Neutrophil (primary cell): ENCODE data around the gene VAPA.
"Not testable (repeated sequence)": the region's sequence is repeated elsewhere in the genome, so short reads cannot be mapped to it uniquely, and the experiment has no call there.

Experiments used
- H3K27ac ChIP-seq: fragments of 200-600 bp; sonication (generic); 2 replicates; pipeline ENCODE4 v1.5.1; 2016; ENCODE audit warnings: mild to moderate bottlenecking, moderate library complexity
- H3K27me3 ChIP-seq: fragments of 200-600 bp; sonication (generic); 2 replicates; pipeline ENCODE4 v1.6.0; 2016; ENCODE audit warnings: mild to moderate bottlenecking
- H3K36me3 ChIP-seq: fragments of 200-600 bp; sonication (generic); 2 replicates; pipeline ENCODE4 v1.5.1; 2017
- H3K4me1 ChIP-seq, 2 experiments: fragments of 200-600 bp in 1 of 2; sonication (generic) in 1 of 2; 1 replicate in 1 of 2; 2 replicates in 1 of 2; pipeline versions ENCODE4 v1.5.1 to v1.6.1; 2013 to 2016; ENCODE audit warnings: low read depth in 1 of 2, low read length in 1 of 2, mild to moderate bottlenecking in 1 of 2, moderate library complexity in 1 of 2; ENCODE audit not compliant: control insufficient read depth in 1 of 2, insufficient read depth in 1 of 2
- H3K4me3 ChIP-seq, 2 experiments: fragments of 200-600 bp in 1 of 2; sonication (generic) in 1 of 2; 1 replicate in 1 of 2; 2 replicates in 1 of 2; pipeline ENCODE4 v1.5.1; 2013 to 2016; ENCODE audit warnings: low read depth in 1 of 2, low read length in 1 of 2, mild to moderate bottlenecking in 1 of 2, moderate library complexity in 1 of 2
- H3K9me3 ChIP-seq: fragments of 200-600 bp; sonication (generic); 2 replicates; pipeline ENCODE4 v1.5.1; 2016
- TF ChIP-seq, protein P1 (sequence below): fragments of 200-600 bp; sonication (generic); IDR thresholded peaks from 2 replicates; pipeline ENCODE4 v1.5.1; 2016; ENCODE audit warnings: antibody characterized with exemption

VAPA gene

DNA sequence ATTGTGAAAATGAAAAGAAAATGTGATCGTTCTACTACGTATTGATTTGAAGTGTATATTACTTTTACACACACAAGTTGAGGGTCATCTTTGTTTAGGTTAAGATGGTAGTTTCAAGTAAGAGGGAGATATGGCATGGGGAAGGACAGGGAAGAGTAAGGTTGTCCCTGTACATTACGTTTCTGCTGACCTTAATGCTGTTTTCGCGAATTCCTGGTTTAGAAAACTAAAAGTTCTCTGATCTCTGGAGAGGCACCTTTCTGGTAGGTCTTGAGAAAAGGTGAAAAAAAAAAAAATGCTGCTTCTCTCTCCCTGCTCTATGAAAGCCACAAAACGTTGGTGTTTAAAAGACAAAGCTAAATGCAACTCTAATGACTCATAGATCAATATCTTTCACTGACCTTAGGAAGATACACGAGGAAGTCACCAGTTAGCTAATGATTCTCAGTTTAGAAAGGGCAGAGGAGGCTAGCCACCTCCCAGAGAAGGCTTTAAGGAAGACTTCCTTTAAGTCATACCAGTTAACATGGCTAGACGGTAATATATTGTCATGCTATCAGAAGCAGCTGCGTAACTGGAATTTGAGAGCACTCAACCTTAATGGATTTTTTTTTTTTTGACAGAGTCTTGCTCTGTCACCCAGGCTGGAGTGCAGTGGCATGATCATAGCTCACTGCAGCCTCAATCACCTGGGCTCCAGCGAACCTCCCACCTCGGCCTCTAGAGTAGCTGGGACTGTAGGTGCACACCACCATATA, 14.8 kb upstream of the VAPA start:
- no peaks in the 10 kb centered on the region for H3K36me3 ChIP-seq
- no peaks in the 10 kb centered on the region for H3K9me3 ChIP-seq
- no peaks in the 10 kb centered on the region for H3K27me3 ChIP-seq
- no peaks in the 10 kb centered on the region for H3K4me1 ChIP-seq
- no peak overlapping the region for H3K4me3 ChIP-seq
- TF ChIP-seq, protein P1, sequence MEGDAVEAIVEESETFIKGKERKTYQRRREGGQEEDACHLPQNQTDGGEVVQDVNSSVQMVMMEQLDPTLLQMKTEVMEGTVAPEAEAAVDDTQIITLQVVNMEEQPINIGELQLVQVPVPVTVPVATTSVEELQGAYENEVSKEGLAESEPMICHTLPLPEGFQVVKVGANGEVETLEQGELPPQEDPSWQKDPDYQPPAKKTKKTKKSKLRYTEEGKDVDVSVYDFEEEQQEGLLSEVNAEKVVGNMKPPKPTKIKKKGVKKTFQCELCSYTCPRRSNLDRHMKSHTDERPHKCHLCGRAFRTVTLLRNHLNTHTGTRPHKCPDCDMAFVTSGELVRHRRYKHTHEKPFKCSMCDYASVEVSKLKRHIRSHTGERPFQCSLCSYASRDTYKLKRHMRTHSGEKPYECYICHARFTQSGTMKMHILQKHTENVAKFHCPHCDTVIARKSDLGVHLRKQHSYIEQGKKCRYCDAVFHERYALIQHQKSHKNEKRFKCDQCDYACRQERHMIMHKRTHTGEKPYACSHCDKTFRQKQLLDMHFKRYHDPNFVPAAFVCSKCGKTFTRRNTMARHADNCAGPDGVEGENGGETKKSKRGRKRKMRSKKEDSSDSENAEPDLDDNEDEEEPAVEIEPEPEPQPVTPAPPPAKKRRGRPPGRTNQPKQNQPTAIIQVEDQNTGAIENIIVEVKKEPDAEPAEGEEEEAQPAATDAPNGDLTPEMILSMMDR: no peak
- H3K27ac ChIP-seq: no peak overlapping the region

DNA sequence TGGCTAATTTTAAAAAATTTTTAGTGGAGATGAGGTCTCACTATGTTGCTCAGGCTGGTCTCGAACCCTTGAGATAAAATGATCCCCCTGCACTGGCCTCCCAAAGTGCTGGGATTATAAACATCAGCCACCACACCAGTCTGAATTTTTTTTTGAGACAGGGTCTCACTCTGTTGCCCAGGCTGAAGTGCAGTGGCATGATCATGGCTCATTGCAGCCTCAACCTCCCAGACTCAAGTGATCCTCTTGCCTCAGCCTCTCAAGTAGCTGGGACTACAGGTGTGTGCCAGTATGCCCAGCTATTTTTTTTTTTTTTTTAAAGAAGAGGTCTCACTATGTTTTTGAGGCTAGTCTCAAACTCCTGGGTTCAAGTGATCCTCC, 14.3 kb upstream of the VAPA start:
- not testable (repeated sequence) for H3K27ac ChIP-seq, H3K4me3 ChIP-seq, H3K27me3 ChIP-seq, H3K36me3 ChIP-seq, H3K4me1 ChIP-seq, H3K9me3 ChIP-seq

DNA sequence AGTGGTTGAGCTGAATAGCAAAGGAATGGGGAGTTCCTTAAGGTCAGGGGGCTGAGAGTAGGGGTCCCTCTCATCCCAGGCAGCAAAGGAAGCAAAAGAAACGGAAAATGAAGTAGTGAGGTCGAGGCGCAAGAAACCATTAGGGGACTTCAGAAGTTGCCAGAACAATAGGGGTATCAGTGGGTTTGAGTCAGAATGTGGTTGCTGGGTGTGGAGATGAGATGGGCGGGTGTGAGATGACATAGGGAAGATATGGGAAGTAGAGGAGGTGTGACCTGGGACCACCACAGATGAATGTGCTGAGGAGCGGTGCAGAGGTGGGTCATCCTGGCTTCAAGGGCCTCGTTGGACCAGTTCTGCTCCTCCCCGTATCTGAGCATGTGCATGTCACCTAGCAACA, 13.1 kb upstream of the VAPA start:
- H3K4me3 ChIP-seq: no peak overlapping the region
- H3K4me1 ChIP-seq: peaks cover 8 to 11% of the 10 kb centered on the region in 2 experiments
- H3K27ac ChIP-seq: no peak overlapping the region
- H3K27me3 ChIP-seq: no peaks in the 10 kb centered on the region
- TF ChIP-seq, protein P1: no peak
- no peaks in the 10 kb centered on the region for H3K36me3 ChIP-seq
- no peaks in the 10 kb centered on the region for H3K9me3 ChIP-seq

DNA sequence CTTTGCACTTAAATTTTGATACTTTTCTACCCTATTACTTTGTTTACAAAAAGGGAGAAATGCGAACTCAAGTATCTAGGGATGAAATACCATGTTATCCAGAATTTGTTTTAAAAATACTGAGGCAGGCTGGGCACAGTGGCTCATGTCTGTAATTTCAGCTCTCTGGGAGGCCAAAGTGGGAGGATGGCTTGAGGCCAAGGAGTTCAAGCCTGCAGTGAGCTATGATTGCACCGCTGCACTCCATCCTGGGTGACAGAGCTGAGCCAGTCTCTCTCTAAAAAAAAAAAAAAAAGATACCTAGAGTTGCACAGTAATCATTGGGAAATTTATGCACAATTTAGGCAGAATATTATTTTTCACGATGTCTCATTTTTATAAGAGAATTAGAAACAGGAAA, 12.4 kb upstream of the VAPA start:
- no peak overlapping the region for H3K27ac ChIP-seq
- TF ChIP-seq, protein P1: no peak
- no peaks in the 10 kb centered on the region for H3K9me3 ChIP-seq
- H3K27me3 ChIP-seq: no peaks in the 10 kb centered on the region
- H3K36me3 ChIP-seq: no peaks in the 10 kb centered on the region
- no peak overlapping the region for H3K4me3 ChIP-seq
- peaks cover 15 to 17% of the 10 kb centered on the region in 2 experiments for H3K4me1 ChIP-seq

DNA sequence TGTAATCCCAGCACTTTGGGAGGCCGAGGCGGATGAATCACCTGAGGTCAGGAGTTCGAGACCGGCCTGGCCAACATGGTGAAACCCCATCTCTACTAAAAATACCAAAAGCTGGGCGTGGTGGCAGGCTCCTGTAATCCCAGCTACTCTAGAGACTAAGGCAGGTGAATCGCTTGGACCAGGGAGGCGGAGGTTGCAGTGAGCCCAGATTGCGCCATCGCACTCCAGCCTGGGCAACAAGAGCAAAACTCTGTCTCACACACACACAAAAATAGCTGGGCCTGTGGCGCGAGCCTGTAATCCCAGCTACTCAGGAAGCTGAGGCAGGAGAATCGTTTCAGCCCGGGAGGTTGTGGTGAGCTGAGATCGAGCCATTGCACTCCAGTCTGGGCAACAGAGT, 11.6 kb upstream of the VAPA start:
- H3K4me3 ChIP-seq, H3K9me3 ChIP-seq, H3K27ac ChIP-seq, H3K36me3 ChIP-seq, H3K27me3 ChIP-seq: not testable (repeated sequence)
- peaks cover 23 to 25% of the 10 kb centered on the region in 2 experiments for H3K4me1 ChIP-seq

DNA sequence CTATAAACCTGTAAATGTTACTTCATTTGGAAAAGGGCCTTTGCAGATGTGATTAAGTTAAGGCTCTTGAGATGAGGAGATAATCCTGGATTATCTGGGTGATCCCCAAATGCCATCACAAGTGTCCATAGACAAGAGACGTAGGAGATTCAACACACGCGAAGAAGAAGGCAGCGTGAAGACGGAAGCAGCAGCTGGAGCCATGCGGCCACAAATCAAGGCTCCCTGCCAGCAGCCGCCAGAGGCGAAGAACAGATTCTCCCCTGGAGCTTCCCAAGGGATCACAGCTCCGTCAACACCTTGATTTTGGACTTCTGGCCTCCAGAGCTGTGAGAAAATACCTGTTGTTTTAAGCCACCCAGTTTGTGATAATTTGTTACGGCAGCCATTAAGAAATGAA, 11.0 kb upstream of the VAPA start:
- no peaks in the 10 kb centered on the region for H3K36me3 ChIP-seq
- H3K27me3 ChIP-seq: no peaks in the 10 kb centered on the region
- TF ChIP-seq, protein P1: no peak
- H3K4me3 ChIP-seq: no peak overlapping the region
- peaks cover 23 to 25% of the 10 kb centered on the region in 2 experiments for H3K4me1 ChIP-seq
- no peaks in the 10 kb centered on the region for H3K9me3 ChIP-seq
- H3K27ac ChIP-seq: no peak overlapping the region
